HG03571 (cell line): ENCODE results near the gene MGMT.

Experiments
- ATAC-seq: cut with Tn5 transposase; IDR thresholded peaks from one replicate; pipeline ENCODE4 v1.9.1; 2021; ENCODE audit not compliant: unreplicated experiment

MGMT gene

DNA sequence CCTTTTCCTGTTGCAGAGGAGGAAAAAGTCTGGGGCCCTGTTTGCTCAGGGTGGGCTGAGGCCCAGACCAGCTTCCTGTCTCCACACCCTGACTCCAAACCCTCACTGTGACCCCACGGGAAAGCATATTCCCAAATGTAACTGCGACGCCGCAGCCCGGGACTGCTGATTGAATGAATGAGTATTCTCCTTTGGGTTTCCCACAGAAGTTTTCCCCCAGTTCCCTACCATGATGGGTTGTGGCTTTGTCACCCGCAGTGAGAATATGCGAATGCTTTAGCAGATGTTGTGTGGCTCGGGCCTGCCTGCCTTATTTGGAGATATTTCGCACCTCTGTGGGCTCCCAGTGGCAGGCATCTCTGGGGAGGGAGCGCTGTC lies 50.6 kb downstream of the MGMT start:
- ATAC-seq = no peak

DNA sequence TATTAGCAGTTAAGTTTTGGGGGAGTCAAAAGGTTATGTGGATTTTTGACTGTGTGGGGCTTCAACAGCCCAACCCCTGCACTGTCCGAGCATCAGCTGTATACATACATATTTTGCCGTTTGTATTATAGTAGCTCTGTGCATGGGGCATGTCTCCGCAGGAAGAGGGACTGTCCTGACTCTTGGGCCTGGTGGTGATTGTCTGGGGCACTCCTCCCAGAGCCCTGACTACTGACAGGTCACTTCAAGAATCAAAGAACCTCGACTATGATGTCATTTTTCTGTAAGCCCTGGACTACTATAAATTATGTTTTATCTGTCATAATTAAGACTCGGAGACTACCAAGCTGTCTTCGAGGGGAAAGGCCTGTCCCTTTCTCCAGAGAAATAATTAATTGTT lies 51.8 kb downstream of the MGMT start:
- no peak for ATAC-seq

DNA sequence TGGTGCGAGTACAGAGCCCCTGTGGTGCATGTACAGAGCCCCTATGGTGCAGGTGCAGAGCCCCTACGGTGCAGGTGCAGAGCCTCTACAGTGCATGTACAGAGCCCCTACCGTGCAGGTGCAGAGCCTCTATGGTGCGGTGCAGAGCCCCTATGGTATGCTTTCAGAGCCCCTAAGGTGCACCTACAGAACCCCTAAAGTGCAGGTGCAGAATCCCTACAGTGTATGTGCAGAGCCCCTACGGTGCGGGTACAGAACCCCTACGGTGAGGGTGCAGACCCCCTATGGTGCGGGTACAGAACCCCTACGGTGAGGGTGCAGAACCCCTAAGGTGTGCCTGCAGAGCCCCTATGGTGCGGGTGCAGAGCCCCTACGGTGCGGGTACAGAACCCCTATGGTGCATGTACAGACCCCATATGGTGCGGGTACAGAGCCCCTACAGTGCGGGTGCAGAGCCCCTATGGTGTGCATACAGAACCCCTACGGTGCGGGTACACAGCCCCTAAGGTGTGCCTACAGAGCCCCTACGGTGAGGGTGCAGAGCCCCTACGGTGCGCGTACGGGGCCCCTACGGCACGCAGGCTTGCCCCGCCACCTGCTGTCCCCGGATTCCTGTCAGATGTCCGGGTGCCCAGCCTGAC lies 53.5 kb downstream of the MGMT start:
- ATAC-seq = no peak

DNA sequence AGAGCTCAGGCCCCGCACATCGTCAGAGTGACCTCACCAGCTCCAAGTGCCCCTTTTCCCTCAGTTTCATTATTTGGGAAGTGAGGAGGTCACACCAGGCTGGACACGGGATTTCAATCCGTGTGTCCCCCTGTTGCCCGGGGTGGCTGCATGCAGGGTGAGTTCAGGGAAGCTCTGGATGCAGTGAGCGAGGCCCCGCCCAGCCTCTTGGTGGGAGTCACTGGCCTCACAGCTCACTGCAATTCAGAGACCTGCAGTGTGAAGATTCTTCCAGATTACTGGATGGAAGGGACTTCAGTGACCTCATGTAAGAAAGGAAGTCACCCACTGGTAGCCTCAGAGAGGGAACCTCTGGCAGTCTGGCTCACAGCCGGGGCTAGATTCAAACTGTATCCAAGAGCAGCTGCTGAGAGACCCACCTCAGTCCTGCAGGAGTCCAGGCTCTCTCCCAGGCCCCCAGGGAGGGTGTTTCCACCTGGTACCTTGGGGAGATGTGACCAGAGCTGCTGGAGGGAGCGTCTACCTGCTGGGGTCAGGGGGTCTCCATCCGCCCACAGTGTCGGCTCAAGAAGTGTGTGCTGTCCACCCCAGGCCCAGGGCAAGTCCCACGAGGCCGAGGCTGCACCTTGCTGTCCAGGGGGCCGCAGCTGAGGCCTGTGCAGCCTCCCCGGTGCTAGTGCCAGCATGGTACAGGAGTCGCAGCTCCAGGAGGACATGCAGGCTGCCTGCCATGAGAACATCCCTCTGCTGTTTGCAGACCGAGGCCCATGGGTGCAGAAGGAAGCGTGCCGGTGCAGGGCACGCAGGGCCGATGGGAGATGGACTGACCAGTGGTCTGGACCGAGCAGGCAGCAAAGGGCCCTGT lies 54.4 kb downstream of the MGMT start:
- no peak for ATAC-seq

DNA sequence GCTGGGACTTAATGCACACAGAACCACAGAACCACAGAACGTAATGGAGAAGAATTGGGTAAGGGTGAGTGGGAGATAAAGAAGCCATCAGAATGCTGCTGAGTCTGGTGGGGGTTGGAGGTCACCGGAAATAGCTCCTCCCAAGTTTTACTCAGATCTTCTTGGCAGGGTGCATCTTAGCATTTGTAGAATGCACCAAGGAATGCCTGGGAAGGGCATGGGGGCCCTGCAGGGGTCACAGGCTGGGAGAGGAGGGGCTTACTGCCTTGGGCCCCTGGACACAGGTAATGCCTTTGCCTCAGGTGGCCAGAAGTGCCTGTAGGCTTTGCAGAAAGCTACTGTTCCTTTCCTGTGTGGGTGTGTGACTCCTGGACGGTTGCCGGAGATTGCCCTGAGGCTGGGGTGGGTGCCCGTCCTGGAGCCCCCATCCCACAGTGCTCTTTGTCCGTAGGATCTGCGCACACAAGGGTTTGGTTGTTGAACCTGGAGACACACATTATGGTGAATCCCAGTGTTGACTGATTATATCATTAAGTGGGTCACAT lies 55.1 kb downstream of the MGMT start:
- no peak for ATAC-seq

DNA sequence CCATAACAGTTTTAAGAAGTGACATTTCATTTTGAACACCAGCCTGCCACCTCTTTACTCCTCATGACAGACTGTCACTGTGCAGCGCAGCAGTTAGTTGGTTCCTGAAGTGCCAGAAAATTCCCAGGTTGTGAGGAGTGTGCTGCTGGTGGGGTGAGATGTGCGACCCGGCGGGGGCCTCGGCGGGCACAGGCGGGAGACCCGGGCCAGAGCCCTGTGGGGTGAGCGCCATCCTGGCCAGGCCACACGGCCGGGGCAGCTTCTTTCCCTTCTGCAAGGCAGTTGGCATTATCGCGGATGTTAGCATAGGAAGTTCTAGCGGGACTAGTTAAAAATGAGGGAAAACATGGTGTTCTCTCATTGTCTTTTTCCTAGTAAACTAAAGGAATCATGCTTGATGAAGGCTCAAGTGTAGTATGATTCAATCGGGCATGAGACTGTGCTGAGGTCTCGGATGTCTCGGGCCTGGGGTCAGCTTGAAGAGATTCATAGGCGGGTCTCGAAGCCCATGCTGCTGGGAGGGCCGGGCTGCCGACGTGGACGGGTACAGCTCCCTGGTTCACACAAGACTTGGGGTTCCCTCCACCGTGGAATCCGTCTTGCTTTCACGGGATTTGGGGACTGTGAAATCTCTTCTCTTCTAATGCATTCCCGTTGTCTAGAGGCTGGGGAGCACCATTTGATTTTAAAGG lies 56.1 kb downstream of the MGMT start:
- no peak for ATAC-seq

DNA sequence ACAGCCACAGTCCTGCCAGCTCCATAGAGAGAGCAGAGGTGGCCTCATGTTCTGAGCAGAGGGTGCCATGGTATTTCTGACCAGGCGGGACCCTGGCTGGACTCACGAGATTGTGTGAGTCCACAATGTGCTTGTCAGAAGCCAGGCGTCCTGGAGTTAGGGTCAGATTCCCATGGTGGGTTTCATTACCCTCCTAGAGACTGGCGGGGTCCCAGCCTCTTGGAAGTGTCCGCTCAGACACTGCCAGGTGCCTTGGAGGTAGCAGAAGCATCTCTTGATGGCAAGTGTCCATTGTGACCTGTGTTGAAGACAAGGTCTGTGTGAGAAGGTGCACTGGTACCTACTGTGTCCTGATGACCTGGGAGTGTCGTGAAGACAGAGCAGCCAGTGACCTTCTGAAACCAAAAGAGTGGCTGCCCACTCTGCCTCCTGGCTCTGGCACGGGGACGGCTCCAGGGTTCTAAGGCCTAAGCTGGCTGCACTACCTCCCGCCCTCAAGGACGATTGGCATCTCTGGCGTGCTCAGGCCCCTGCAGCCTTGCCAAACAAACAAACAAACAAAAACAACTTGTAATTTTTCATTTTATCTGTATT lies 56.8 kb downstream of the MGMT start:
- no peak for ATAC-seq

DNA sequence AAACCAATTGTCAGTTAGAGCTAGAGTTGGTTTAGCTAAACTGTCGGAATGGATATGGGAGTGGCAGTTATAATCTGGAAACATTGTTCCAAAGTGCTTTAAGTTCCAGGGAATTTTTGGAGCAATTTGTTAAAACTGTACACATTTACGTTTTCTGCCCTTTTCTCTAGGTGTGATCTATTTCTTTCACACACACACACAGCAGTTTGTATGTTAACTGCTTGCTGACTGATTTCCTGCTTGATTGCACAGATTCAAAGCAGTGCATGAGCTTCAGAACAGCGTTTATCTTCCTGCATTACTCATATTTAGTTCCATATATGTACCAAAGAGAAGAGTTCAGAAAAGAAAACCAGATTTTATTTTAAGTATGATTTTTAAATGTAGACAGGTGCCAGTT lies 57.9 kb downstream of the MGMT start:
- no peak for ATAC-seq

DNA sequence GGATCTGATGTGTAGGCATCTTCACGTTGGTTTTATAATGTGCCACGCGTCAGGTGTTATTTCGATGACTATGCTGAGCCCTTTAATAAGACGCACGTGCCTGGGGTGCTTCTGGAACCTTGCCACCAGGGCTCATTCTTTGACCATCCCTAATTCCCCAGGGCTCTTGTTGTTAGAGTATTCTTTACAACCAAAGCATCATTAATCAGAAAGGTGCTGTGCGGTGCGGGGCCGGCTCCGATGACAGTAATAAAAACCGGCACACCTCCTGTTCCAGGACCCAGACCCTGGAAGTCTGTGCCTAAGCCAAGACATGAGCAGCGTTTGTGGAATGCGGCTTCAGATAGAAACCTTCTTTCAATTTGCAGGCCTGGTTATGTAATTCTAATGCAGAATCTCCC lies 58.4 kb downstream of the MGMT start:
- no peak for ATAC-seq

DNA sequence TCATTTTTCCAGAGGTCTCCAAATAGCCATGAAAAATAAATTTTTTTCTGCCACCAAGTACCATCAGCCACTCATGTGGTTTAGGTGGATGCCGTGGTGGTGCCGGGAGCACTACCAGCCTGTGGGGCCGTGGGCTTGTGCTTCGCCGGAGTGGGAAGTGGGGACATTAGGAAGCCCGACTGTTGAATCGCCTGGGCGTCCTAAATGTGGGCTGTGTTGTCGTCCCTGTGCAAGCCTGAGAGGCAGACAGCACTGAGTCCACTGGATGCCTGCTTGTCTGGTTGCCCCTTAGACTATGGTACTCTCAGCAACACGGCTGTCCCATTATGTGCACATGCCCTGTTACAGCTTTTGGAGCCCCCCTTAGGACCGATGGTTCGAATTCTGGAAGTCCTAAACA lies 59.9 kb downstream of the MGMT start:
- ATAC-seq = no peak

DNA sequence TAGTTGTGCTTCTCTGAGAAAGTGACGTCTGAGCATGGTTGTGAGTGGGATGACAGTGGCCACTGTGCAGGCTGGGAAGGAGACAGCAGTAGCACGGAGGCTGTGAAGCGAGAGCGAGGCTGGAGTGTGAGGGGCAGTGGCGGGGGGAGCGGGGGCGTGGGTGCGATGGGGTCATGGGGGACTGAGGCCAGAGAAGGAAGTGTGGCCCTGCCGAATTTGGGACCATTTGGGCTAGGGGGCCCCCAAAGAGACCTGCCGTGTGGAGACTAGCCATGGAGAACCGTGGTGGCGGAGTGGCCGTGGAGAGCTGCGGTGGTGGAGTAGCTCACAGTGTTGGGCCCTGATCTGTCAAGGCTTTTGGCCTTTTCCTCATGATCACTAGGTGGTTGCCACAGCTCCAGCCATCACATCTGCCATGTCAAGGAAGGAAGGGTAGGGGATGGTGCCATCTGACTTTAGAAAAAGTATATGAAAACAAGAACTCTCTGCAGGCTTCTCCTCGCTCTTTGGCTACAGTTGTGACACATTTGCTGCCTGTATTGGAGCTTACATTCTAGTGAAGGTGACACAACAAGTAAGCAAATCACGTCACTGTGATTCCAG lies 61.4 kb downstream of the MGMT start:
- ATAC-seq = no peak

DNA sequence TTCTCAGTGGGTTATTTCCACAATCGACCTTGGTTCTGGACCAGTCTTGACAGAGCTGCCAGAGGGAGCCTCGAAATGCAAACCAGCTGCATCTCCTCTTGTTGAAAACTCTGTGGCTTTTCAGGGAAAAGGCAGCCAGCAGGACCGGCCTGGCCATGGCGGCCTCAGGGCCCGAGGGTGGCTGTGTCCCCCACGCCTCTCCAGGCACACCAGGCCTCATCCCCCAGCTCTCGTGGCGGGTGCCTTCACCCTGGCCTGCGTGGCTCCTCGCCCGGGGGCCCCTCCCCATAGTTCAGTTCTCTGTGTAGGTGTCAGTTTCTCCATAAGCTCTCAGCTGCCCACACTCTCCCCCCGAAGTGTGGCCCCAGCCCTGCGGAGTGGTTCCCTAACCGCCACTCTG lies 63.5 kb downstream of the MGMT start:
- no peak for ATAC-seq

DNA sequence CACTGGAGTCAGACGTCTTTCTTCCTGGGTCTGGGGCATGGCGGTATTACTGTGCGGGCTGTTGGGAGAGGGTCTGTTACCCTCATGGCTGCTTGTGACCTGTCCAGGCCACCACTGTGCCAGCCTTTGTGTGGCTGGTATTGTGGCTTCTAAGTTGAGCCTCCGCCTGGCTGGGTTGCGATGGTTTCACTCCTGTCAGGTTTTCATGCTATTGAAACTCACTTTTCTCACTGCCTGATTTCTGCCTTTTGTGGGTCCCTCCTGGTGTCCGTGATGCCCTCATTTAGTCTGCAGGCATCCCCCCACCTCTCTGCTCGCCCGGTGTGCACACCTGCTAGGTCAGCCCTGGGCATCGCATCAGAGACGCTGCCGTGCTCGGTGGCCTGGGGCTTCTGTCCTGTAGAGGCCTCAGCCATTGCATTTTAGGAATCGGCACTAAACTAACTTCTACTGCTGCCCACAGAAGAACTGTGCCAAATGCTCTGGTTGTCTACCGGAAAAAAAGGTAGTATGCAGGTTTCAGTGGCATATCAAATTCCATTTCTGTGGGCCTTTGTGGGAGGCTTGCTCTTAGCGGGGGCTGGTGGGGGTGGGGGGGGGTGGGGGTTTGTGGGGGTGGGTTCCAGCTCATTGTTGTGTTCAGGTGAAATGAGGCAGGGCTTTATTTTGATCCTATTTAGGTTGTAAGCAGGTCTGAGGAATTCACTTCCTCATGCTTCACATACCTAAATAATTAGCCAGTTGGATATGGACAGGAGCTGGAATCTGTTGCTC lies 64.3 kb downstream of the MGMT start:
- no peak for ATAC-seq

DNA sequence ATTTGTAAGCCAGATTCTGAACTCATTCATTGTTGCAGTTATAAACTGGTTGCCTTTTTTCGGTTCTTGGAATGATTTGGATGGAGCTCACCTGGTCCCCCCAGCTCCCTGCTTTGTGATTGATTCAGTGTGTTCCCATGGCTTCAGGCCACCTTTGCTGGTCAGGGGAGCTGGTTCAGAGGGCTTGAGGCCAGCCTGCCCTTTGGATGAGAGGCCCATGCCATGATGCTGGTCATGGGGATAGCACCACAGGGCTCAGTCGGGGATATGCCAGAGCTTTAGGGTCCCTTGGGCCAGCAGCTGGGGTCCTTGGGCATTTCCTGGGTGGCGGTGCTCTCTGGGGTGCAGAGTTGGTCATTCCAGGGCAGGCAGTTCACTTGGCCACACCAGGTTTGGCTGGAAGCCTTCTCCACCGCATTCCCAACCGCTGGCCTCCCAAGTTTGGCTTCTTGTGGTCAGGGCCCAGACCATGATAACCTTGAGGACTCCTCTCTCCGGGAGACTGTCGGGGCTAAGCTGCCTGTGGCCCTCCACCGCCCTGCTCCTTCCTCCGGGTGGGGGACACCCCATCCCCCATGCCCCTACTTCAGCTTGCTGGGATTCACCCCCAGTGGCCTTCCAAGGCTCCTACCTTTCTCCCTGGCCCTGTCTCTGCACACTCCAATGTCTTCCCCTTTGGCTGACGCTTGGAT lies 65.1 kb downstream of the MGMT start:
- ATAC-seq = no peak

DNA sequence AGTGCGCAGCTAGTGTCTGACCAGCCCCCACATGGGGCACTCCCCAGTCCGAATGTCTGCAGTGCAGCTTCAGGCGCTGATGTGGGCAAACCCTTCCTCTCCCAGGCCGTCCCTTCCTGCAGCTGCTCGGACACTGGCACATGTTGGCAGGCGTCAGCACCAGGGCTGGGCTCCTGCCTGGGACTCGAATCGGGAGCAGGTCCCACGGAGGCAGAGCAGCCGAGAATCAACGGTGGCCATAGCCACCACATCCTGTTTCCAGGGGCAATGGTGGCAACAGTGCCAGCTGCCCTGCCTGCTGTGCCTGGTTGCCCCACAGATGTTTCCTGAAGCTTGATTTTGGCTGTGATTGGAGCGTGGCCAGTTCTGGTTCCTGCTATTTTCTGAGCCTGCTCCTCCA lies 65.8 kb downstream of the MGMT start:
- ATAC-seq = no peak

DNA sequence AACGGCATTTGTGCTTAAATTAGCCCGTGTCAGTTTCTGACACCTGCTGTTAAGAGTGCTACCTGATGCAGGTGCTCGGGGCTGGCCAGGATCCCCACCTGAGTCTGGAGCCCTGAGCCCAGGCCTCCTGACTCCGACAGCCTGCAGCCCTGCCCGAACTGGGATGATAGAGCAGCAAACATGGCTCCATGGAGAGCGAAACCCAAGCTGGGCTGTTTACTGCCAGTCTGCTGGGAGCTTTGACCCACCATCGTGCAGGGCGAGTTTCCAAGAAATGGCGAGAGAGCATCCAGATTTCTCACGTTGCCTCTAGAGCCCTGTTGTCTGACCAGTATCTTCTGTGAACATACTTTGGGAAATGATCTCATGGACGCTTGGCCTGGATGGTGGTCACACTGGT lies 66.2 kb downstream of the MGMT start:
- no peak for ATAC-seq

DNA sequence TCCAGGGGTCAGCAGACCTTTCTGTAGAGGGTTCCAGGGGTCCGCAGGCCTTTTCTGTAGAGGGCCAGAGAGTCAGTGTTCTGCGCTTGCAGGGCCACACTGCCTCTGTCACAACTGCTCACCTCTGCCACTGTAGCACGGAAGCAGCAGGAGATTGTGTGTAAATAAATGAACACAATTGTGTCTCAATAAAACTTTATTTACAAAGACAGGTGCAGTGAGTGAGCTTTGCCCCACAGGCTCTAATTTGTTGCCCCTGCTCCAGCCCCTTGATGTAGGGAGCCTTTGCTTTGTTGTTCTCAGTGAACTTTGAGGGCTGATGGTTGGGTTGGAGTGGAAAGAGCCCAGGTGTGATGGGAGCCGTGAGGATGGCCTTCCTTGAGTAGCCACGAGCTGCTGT lies 67.8 kb downstream of the MGMT start:
- ATAC-seq = no peak

DNA sequence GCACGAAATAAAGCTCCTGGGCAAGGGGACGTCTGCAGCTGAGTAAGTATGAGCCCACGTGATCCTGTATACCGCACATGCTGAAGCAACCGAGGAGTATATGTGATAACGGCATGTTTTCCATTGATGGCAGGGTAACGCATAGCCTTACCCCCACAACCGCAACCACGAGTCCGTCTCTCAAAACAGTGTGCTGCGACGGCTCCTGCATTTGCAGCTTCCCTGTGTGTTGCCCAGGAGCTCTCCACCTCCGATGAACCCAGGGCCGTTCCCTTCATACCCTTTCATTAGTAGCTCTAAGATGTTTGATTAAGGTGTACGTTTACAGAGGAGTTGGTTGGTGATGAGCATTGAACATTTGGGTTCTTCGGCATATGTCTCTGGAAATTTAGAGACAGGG lies 69.3 kb downstream of the MGMT start:
- ATAC-seq = no peak

DNA sequence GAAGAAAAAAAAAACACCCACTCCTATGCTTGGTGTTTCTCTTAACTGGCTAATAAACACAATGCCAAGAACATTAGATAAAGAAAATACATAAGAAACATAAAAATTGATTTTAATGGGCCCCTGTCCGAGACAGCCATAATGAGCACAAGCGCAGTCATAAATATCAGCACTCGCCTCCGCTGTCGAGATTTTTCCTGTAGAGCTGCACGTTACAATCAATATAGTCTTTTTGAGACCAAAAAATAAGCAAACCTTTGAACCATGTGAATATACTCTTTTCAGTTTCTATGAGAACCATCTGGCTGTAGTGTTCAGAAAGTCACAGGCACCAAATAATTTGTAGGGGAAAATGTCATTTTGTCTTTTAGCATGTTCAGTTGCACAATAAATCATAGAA lies 70.1 kb downstream of the MGMT start:
- ATAC-seq = no peak

DNA sequence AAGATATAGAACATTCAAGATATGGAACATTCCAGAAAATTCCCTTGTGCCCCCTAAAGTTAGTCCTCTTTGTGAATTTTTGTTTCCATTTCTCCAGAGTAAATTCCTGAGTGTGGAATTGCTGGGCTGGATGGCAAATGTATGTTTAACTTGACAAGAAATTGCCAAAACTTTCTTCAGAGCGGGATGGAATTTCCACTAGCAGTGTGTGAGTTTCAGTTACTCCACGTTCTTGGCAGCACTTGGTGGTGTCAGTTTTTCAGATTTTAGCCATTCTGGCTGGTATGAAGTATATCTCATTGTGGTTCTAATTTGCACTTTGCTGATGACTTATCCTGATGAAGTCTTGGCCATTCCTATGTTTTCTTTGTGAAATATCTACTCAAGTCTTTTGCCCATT lies 71.2 kb downstream of the MGMT start:
- ATAC-seq = no peak
